T-helper 2 cell treated with Interferon-gamma antibody and Interleukin-4, amounts not matched to agents 100 ng/mL and 5 ng/mL, for 36 hours (primary cell): ENCODE data around the gene RAB17. TPM values are rescaled to one million over a fixed set of nuclear protein-coding genes. Genes with fewer than 3 reads are reported as not detected.

Experiments
- intact Hi-C: fragments of 100-400 bp; cut with micrococcal nuclease; formaldehyde crosslinking; loops from one replicate; pipeline ENCODE4 v1.15.1; 2023
- total RNA-seq: library from RNA; stranded (reverse); gene quantifications from 2 replicates; pipeline ENCODE4 v1.2.3, GENCODE V29; 2022

The RAB17 gene
- total RNA-seq, 1 donor from 2014 or later: not detected

- intact Hi-C loops: no loop called here
These were observed 24.6 kb downstream of the RAB17 start for GRCh38 chr2:237565974-237566373.

- intact Hi-C loops: no loop called here
These were observed 25.9 kb downstream of the RAB17 start for GRCh38 chr2:237564526-237565131.

- intact Hi-C loops: no loop called here
These were observed 26.7 kb downstream of the RAB17 start for GRCh38 chr2:237563816-237564215.

- intact Hi-C loops: no loop called here
These were observed 29.3 kb downstream of the RAB17 start for GRCh38 chr2:237561221-237561620.

- intact Hi-C loops: no loop called here
These were observed 31.4 kb downstream of the RAB17 start for GRCh38 chr2:237558961-237559641.

- intact Hi-C loops: no loop called here
These were observed 32.9 kb downstream of the RAB17 start for GRCh38 chr2:237557633-237558015.

GRCh38 chr2:237556773-237557632 is 33.5 kb downstream of the RAB17 start:
- intact Hi-C loops: no loop called here

- intact Hi-C loops: no loop called here
These were observed 35.0 kb downstream of the RAB17 start for GRCh38 chr2:237555560-237555959.

- intact Hi-C loops: no loop called here
These were observed 36.6 kb downstream of the RAB17 start for GRCh38 chr2:237553948-237554347.

GRCh38 chr2:237552908-237553307 is 37.6 kb downstream of the RAB17 start:
- intact Hi-C loops: no loop called here

GRCh38 chr2:237551071-237551574 is 39.4 kb downstream of the RAB17 start:
- intact Hi-C loops: no loop called here

GRCh38 chr2:237549643-237550415 is 40.7 kb downstream of the RAB17 start:
- intact Hi-C loops: no loop called here

GRCh38 chr2:237549216-237549615 is 41.3 kb downstream of the RAB17 start:
- intact Hi-C loops: no loop called here

- intact Hi-C loops: no loop called here
These were observed 42.6 kb downstream of the RAB17 start for GRCh38 chr2:237547841-237548416.

- intact Hi-C loops: no loop called here
These were observed 43.6 kb downstream of the RAB17 start for GRCh38 chr2:237546876-237547395.

GRCh38 chr2:237546040-237546875 is 44.3 kb downstream of the RAB17 start:
- intact Hi-C loops: no loop called here

- intact Hi-C loops: no loop called here
These were observed 48.4 kb downstream of the RAB17 start for GRCh38 chr2:237542001-237542704.

- intact Hi-C loops: no loop called here
These were observed 49.3 kb downstream of the RAB17 start for GRCh38 chr2:237541243-237541642.

GRCh38 chr2:237540823-237541222 is 49.7 kb downstream of the RAB17 start:
- intact Hi-C loops: no loop called here
